ENCODE measurements around the gene AGK. TPM values are rescaled to one million over a fixed set of nuclear protein-coding genes. Genes with fewer than 3 reads are reported as not detected.

The AGK gene
- total RNA-seq, 4 donors from 2014 or later: 21.0 to 30.8 (median 25.5) TPM

GRCh38 chr7:141534757-141535737, 16.2 kb upstream of the AGK start:
- peaks cover 7% of the 10 kb centered on the region for H3K27me3 ChIP-seq
- 48 to 51% methylated on average over 8 of the region's 9 CpGs for WGBS, 2 donors (ENCODE audit: low coverage in 1 of 2)
- H3K9me3 ChIP-seq: no peaks in the 10 kb centered on the region
- H3K4me1 ChIP-seq: peaks cover 0 to 8% (median 0%) of the 10 kb centered on the region in 3 donors
- H3K4me3 ChIP-seq: no peak overlapping the region
- TF ChIP-seq POLR2A (IDR thresholded peaks at IDR 0.05): no peak
- TF ChIP-seq CTCF (IDR thresholded peaks at IDR 0.05): no peak
- TF ChIP-seq POLR2AphosphoS5 (IDR thresholded peaks at IDR 0.05): no peak
- TF ChIP-seq EP300 (IDR thresholded peaks at IDR 0.05): no peak
- no peaks in the 10 kb centered on the region for H3K36me3 ChIP-seq
- no peak for ATAC-seq
- no peak overlapping the region for H3K27ac ChIP-seq

DNA sequence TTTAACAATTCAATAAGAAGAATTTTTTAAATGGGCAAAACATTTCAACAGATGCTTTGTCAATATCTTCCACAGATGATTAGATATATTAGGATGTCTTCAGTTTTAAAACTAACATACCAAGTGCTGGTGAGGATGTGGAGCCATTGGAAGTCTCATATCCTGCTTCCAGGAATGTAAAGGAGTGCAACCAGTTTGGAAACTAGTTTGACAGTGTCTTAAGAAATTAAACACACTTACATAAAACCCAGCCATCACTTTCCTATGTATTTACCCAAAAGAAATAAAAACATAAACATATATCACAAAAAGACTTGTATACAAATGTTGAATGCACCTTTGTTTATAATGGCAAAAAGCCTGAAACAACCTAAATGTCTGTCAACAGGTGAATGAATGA, 13.3 kb upstream of the AGK start:
- Histone ChIP-seq H3K9me3 (no peaks in the 10 kb centered on the region), H3K27me3 (peaks cover 7% of the 10 kb centered on the region), H3K27ac (no peak overlapping the region), H3K36me3 (no peaks in the 10 kb centered on the region), H3K4me3 (no peak overlapping the region), H3K4me1 (peaks cover 0 to 8% (median 0%) of the 10 kb centered on the region in 3 donors)
- TF ChIP-seq CTCF (IDR thresholded peaks at IDR 0.05) (no peak), POLR2A (IDR thresholded peaks at IDR 0.05) (no peak), POLR2AphosphoS5 (IDR thresholded peaks at IDR 0.05) (no peak), EP300 (IDR thresholded peaks at IDR 0.05) (no peak)
- ATAC-seq: no peak

GRCh38 chr7:141541375-141541774, 9.8 kb upstream of the AGK start:
- Histone ChIP-seq H3K27me3 (no peaks in the 10 kb centered on the region), H3K9me3 (no peaks in the 10 kb centered on the region), H3K27ac (no peak overlapping the region), H3K4me1 (no peaks in the 10 kb centered on the region), H3K4me3 (no peak overlapping the region), H3K36me3 (no peaks in the 10 kb centered on the region)
- TF ChIP-seq POLR2AphosphoS5 (IDR thresholded peaks at IDR 0.05) (no peak), EP300 (IDR thresholded peaks at IDR 0.05) (no peak)
- 56 to 60% methylated on average over 2 of the region's 2 CpGs for WGBS, 2 donors (ENCODE audit: low coverage in 1 of 2)
- no peak for ATAC-seq

- TF ChIP-seq CTCF (IDR thresholded peaks at IDR 0.05): no peak
- TF ChIP-seq POLR2AphosphoS5 (IDR thresholded peaks at IDR 0.05): no peak
- no peak for TF ChIP-seq EP300 (IDR thresholded peaks at IDR 0.05)
- TF ChIP-seq POLR2A (IDR thresholded peaks at IDR 0.05): no peak
- no peak overlapping the region for H3K27ac ChIP-seq
- H3K36me3 ChIP-seq: no peaks in the 10 kb centered on the region
- H3K9me3 ChIP-seq: no peaks in the 10 kb centered on the region
- 60% methylated on average over 1 of the region's 1 CpG for WGBS, 2 donors (ENCODE audit: low coverage in 1 of 2)
- peaks cover 0 to under 1% (median 0%) of the 10 kb centered on the region in 3 donors for H3K4me1 ChIP-seq
- H3K4me3 ChIP-seq: no peak overlapping the region
- H3K27me3 ChIP-seq: no peaks in the 10 kb centered on the region
- no peak for ATAC-seq
Measured at GRCh38 chr7:141544831-141545230, 6.4 kb upstream of the AGK start.

DNA sequence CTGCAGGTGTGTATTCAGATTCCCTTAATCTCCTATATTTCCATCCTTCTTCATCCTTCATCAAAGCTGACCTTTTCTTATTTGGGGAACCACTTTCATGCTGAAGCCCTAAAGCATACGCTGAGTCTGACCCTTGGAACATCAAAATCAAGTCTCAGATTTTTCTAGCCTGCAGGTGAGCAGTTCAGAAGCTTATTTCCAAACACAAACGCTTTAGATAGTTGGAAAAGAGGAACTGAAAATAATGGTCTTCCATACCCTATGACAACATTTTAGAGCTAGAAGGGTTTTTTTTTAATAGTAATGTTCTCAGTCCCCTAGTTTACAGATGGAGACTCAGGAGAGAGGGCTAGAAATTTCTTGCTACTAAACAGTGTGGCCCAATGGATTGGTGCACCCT, 1.6 kb upstream of the AGK start:
- H3K36me3 ChIP-seq: no peaks in the 10 kb centered on the region
- no peak overlapping the region for H3K27ac ChIP-seq
- 78% methylated on average over 2 of the region's 2 CpGs; no CpG with 5 or more reads in 1 of the 2 donors for WGBS, 2 donors (ENCODE audit: low coverage in 1 of 2)
- TF ChIP-seq POLR2AphosphoS5 (IDR thresholded peaks at IDR 0.05): no peak
- TF ChIP-seq CTCF (IDR thresholded peaks at IDR 0.05): no peak
- TF ChIP-seq EP300 (IDR thresholded peaks at IDR 0.05): no peak
- H3K4me3 ChIP-seq: no peak overlapping the region
- H3K4me1 ChIP-seq: peaks cover 0 to 33% (median 13%) of the 10 kb centered on the region in 3 donors
- H3K9me3 ChIP-seq: no peaks in the 10 kb centered on the region
- ATAC-seq: no peak
- no peaks in the 10 kb centered on the region for H3K27me3 ChIP-seq
